GM08714 (cell line): ENCODE data around the gene CDK7.
A peak's percentile ranks its signal among the peaks of the same experiment; 100 is the strongest.
"Not testable (repeated sequence)": the region's sequence is repeated elsewhere in the genome, so short reads cannot be mapped to it uniquely, and the experiment has no call there.

Source experiments
- H3K4me3 ChIP-seq: fragments of 200-500 bp; sonication (Bioruptor generic); 2 replicates; pipeline ENCODE4 v1.5.1; 2014; ENCODE audit warnings: mild to moderate bottlenecking, low read length, inconsistent platforms
- ZNF274 ChIP-seq: IDR thresholded peaks from 2 replicates; pipeline ENCODE4 v1.6.1; 2012; ENCODE audit warnings: mild to moderate bottlenecking, low read depth, low read length

The CDK7 gene

DNA sequence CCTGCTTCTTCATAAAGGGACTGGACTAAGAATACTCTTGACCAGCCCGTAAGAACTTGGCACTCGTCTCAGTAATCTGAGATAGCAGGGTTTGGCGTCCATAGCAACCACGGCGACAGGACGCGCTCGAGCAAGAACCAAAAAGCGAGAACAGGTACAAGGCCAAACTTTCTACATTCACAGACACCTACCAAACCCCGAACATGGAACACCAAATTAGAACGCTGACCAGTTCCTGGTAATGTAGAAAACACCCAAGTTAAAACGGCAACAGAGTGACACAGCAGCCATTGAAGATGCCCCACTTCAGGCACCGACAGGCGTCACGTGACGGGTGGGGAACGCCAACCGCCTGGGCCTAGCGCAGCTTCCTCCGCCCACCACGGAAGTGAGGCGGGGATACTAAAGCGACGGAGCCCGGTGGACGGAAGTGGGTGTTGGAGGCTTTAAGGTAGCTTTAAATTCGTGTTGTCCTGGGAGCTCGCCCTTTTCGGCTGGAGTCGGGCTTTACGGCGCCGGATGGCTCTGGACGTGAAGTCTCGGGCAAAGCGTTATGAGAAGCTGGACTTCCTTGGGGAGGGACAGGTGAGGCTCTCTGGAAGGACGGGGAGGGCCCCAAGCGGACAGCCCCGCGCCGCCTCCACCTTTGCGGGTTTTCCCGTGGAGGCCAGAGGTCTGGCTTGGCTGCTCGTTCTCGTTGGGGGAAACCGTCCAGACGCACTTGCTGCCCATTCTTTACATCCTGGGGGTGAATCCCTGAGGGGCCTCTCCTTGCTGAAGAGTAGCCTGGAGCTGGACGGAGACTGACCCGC, at the start of gene CDK7:
TSS of gene CDK7 (plus strand) at position 430 of the 812 bp plus-strand sequence. CDS start at position 520, 90 bp downstream.
- H3K4me3 ChIP-seq: peak within 1 kb of the TSS; percentile 76
- TF ChIP-seq ZNF274: no peak

DNA sequence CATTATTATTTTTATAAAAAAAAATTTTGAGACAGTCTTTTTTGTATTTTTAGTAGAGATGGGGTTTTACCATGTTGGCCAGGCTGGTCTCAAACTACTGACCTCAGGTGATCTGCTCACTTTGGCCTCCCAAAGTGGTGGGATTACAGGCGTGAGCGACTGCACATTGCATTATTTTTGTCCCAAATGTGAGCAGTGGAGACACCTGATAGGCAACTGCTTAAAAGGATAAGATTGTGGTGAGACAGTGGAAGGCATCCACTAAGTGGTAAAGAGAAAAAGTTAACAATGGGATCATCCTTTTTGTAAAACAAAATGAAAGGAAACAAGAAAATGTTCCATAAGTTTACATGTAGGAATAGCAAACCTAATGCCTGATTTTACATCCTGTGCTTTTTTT, 47.3 kb upstream of the CDK7 start:
- no peak for TF ChIP-seq ZNF274
- H3K4me3 ChIP-seq: no peak overlapping the region

DNA sequence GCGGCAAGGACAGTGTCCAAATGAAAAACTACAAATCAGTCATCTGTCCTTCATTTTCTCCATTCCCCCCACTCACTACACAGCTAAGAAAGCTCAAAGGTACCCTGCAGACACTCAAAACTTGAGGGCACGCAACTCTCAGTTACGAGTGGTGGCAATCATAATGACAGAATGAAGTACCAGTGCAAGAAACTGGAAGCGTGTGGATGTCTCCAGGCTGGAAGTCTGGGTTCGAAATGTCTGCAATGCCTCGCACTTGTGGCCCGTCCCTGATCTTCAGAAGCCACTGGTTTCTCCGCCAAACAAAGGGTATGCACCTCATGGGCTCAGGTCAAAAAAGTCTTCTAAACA, 45.9 kb upstream of the CDK7 start:
- H3K4me3 ChIP-seq: peak overlapping the region; percentile 73
- no peak for TF ChIP-seq ZNF274

GRCh38 chr5:69189162-69190086, 45.3 kb upstream of the CDK7 start, which contains the start of gene CENPH:
CENPH (plus strand) TSS chr5:69189583; CDS start chr5:69189635, 52 bp downstream.
- H3K4me3 ChIP-seq: peak within 1 kb of the TSS; percentile 73
- no peak for TF ChIP-seq ZNF274

GRCh38 chr5:69202497-69202896, 32.2 kb upstream of the CDK7 start:
- H3K4me3 ChIP-seq: no peak overlapping the region
- TF ChIP-seq ZNF274: no peak

DNA sequence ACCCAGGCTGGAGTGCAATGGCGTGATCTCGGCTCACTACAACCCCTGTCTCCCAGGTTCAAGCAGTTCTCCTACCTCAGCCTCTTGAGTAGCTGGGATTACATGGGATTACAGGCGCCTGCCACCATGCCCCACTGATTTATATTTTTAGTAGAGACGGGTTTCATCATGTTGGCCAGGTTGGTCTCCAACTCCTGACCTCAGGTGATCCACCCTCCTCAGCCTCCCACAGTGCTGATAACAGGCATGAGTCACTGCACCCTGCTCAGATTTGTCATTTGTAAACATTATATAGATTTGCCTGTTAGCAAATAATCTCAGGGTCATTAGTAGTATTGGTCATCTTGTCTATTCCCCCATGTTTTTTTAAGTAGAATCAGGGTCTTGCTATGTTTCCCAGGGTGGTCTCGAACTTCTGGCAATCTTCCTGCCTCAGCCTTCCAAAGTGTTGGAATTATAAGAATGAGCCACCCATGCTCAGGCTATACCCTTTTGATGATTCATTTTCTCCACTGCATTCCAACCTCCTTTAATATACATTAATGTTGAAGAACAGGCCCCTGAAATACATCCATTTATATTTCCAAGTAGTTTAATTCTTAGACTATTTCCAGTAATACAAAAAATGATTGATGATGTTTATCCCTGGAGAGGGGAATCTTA, 28.0 kb upstream of the CDK7 start:
- H3K4me3 ChIP-seq: no peak overlapping the region
- TF ChIP-seq ZNF274: no peak

- no peak overlapping the region for H3K4me3 ChIP-seq
- no peak for TF ChIP-seq ZNF274
Measured at GRCh38 chr5:69209602-69210001, 25.1 kb upstream of the CDK7 start.

DNA sequence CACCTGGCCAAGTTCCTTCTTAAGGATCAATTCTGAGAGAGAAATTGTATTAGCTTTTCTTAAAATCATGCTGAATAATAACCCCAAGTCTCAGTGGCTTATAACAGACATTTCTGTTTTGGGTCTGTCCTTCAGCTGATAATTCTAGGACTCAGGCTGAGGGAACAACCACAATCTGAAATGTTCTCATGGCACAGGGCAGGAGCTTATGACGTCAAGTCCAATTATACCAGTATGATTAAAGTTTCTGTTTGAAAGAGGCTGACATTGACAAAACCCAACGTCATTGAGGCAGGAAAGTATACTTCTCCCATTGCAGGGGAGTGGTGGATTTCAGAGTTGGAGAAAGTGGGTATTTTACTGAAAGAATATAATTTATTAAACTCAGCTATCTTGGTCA, 23.5 kb upstream of the CDK7 start:
- no peak for TF ChIP-seq ZNF274
- H3K4me3 ChIP-seq: no peak overlapping the region

- no peak overlapping the region for H3K4me3 ChIP-seq
- TF ChIP-seq ZNF274: no peak
Measured at GRCh38 chr5:69212022-69212421, 22.7 kb upstream of the CDK7 start.

DNA sequence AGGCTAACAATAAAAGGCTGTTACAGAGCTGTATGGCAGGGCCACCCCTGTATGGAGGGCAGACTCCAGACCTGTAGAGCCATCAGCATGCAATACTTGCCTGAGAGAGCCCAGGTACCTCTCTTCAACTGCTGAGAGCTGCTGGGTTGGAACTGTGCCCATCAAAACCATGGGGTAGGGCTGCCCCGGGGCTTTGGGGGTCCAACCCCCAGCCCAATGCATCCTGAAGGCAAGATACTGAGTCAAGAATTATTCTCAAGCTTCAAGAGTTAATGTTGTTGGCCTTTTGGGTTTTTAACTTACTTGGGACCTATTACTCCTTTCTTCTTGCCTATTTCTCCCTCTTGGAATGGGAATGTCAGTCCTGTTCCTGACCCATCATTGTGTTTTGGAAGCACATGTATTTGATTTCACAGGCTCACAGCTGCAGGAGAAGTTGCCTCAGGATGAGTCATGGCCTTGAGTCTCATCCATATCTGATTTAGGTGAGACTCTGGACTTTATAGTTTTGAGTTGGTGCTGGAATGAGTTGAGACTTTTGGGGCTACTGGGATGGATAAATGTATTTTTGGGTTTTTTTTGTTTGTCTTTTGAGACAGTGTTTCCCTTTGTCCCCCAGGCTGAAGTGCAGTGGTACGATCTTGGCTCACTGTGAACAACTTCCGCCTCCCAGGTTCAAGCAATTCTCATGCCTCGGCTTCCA, 21.0 kb upstream of the CDK7 start:
- no peak overlapping the region for H3K4me3 ChIP-seq
- no peak for TF ChIP-seq ZNF274

- peak overlapping the region; percentile 93 for H3K4me3 ChIP-seq
- TF ChIP-seq ZNF274: no peak
Measured at GRCh38 chr5:69217151-69217511, 17.6 kb upstream of the CDK7 start.

- no peak for TF ChIP-seq ZNF274
Measured at GRCh38 chr5:69217548-69218526, 16.8 kb upstream of the CDK7 start.

DNA sequence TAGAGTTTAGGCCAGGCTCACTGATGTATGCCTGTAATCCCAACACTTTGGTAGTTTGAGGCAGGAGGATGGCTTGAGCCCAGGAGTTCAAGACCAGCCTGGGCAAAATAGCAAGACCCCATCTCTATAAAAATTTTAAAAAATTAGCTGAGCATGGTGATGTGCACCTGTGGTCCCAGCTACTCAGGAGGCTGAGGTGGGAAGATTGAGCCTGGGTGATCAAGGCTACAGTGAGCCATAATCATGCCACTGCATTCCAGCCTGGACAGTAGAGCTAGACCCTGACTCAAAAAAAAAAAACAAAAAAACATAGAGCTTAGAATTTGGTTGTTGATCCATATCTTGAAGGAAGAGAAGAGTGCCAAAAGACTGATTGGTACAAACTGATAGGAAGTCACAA, 14.7 kb upstream of the CDK7 start:
- TF ChIP-seq ZNF274: no peak
- no peak overlapping the region for H3K4me3 ChIP-seq

More at GRCh38 chr5:69217548-69218526, 16.8 kb upstream of the CDK7 start:
- H3K4me3 ChIP-seq: peak overlapping the region; percentile 93

DNA sequence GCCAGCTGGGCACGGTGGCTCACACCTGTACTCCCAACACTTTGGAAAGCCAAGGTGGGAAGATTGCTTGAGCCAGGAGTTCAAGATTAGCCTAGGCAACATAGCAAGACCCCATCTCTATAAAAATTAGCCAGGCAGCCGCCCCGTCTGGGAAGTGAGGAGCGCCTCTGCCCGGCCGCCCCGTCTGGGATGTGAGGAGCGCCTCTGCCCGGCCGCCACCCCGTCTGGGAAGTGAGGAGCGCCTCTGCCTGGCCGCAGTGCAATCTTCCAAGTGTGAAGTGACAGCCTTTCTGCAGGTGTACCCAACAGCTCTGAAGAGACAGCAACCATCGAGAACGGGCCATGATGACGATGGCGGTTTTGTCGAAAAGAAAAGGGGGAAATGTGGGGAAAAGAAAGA, 14.3 kb upstream of the CDK7 start:
- H3K4me3 ChIP-seq: not testable (repeated sequence)

GRCh38 chr5:69220833-69221232, 13.9 kb upstream of the CDK7 start:
- H3K4me3 ChIP-seq: not testable (repeated sequence)
